ENCODE results near the gene TBCCD1. TPM values are rescaled to one million over a fixed set of nuclear protein-coding genes. Genes with fewer than 3 reads are reported as not detected.

Gene TBCCD1
- total and polyA plus RNA-seq, 2 experiments from 2014 or later = 13.1 to 14.9 TPM

GRCh38 chr3:186552408-186553031, 14.6 kb downstream of the TBCCD1 start:
- no peak overlapping the region for H3K4me2 ChIP-seq
- H4K20me1 ChIP-seq (ENCODE audit: insufficient read depth, poor library complexity, severe bottlenecking) = no peaks in the 10 kb centered on the region
- H3K27ac ChIP-seq = no peak overlapping the region
- 79% methylated on average over 5 of the region's 5 CpGs for WGBS (ENCODE audit: low lambda C conversion rate, missing lambda C conversion rate)
- no peak for TF ChIP-seq EZH2 (IDR thresholded peaks at IDR 0.05; ENCODE audit: borderline replicate concordance)
- TF ChIP-seq EZH2phosphoT487 (IDR thresholded peaks at IDR 0.05; ENCODE audit: low read depth, severe bottlenecking, unreplicated experiment) = no peak
- no peak for TF ChIP-seq CTCF (IDR thresholded peaks at IDR 0.05; ENCODE audit: poor library complexity)
- DNase-seq (ENCODE audit: low spot score) = no peak
- H3K9me3 ChIP-seq (ENCODE audit: low read depth) = no peaks in the 10 kb centered on the region
- no peaks in the 10 kb centered on the region for H3K4me1 ChIP-seq (ENCODE audit: insufficient read depth)
- H2AFZ ChIP-seq = no peak overlapping the region
- no peaks in the 10 kb centered on the region for H3K9me2 ChIP-seq (replicated peaks; ENCODE audit: insufficient read depth)
- no peaks in the 10 kb centered on the region for H3K36me3 ChIP-seq (replicated peaks; ENCODE audit: insufficient read depth, low read depth)
- no peaks in the 10 kb centered on the region for H3K27me3 ChIP-seq
- no peaks in the 10 kb centered on the region for H3K79me2 ChIP-seq
- no peak overlapping the region for H3K4me3 ChIP-seq

GRCh38 chr3:186551387-186551786, 15.8 kb downstream of the TBCCD1 start:
- H3K4me2 ChIP-seq = no peak overlapping the region
- H3K4me3 ChIP-seq = no peak overlapping the region
- DNase-seq (ENCODE audit: low spot score) = no peak
- H3K27me3 ChIP-seq = no peaks in the 10 kb centered on the region
- H3K9me3 ChIP-seq (ENCODE audit: low read depth) = no peaks in the 10 kb centered on the region
- no peaks in the 10 kb centered on the region for H3K79me2 ChIP-seq
- no peaks in the 10 kb centered on the region for H4K20me1 ChIP-seq (ENCODE audit: insufficient read depth, poor library complexity, severe bottlenecking)
- TF ChIP-seq CTCF (IDR thresholded peaks at IDR 0.05; ENCODE audit: poor library complexity) = peak; percentile 13
- TF ChIP-seq EZH2 (IDR thresholded peaks at IDR 0.05; ENCODE audit: borderline replicate concordance) = no peak
- H3K36me3 ChIP-seq (replicated peaks; ENCODE audit: insufficient read depth, low read depth) = no peaks in the 10 kb centered on the region
- H3K9me2 ChIP-seq (replicated peaks; ENCODE audit: insufficient read depth) = no peaks in the 10 kb centered on the region
- WGBS (ENCODE audit: low lambda C conversion rate, missing lambda C conversion rate) = 87% methylated on average over 6 of the region's 6 CpGs
- no peaks in the 10 kb centered on the region for H3K4me1 ChIP-seq (ENCODE audit: insufficient read depth)
- no peak overlapping the region for H2AFZ ChIP-seq
- H3K27ac ChIP-seq = no peak overlapping the region

- H3K4me3 ChIP-seq = no peak overlapping the region
- no peaks in the 10 kb centered on the region for H3K36me3 ChIP-seq (replicated peaks; ENCODE audit: insufficient read depth, low read depth)
- no peak overlapping the region for H3K4me2 ChIP-seq
- 99% methylated on average over 3 of the region's 3 CpGs for WGBS (ENCODE audit: low lambda C conversion rate, missing lambda C conversion rate)
- H4K20me1 ChIP-seq (ENCODE audit: insufficient read depth, poor library complexity, severe bottlenecking) = no peaks in the 10 kb centered on the region
- H3K27me3 ChIP-seq = no peaks in the 10 kb centered on the region
- no peaks in the 10 kb centered on the region for H3K4me1 ChIP-seq (ENCODE audit: insufficient read depth)
- DNase-seq (ENCODE audit: low spot score) = no peak
- H3K9me3 ChIP-seq (ENCODE audit: low read depth) = no peaks in the 10 kb centered on the region
- TF ChIP-seq CTCF (IDR thresholded peaks at IDR 0.05; ENCODE audit: poor library complexity) (no peak), EZH2 (IDR thresholded peaks at IDR 0.05; ENCODE audit: borderline replicate concordance) (no peak), EZH2phosphoT487 (IDR thresholded peaks at IDR 0.05; ENCODE audit: low read depth, severe bottlenecking, unreplicated experiment) (no peak)
- H2AFZ ChIP-seq = no peak overlapping the region
- no peaks in the 10 kb centered on the region for H3K9me2 ChIP-seq (replicated peaks; ENCODE audit: insufficient read depth)
- H3K27ac ChIP-seq = no peak overlapping the region
- H3K79me2 ChIP-seq = no peaks in the 10 kb centered on the region
Measured at GRCh38 chr3:186549497-186549896, 17.6 kb downstream of the TBCCD1 start.
